GM13977 (cell line): ENCODE data around the gene POLE3.
"Not testable (repeated sequence)": the region's sequence is repeated elsewhere in the genome, so short reads cannot be mapped to it uniquely, and the experiment has no call there.

Experiments
- DNase-seq: peaks from one replicate; pipeline ENCODE4 v3.0.0; 2012; ENCODE audit warnings: low spot score
- CTCF ChIP-seq: IDR thresholded peaks from 2 replicates; pipeline ENCODE4 v1.5.1; 2012; ENCODE audit warnings: mild to moderate bottlenecking, control low read depth; ENCODE audit not compliant: insufficient read depth; ENCODE audit errors: extremely low read depth, missing control alignments
- in situ Hi-C: fragments of 300-500 bp; cut with MboI; formaldehyde crosslinking; loops from one replicate; pipeline ENCODE4 v1.12.0; 2022; ENCODE audit warnings: low sequenced_read_pairs, low pct_unique_long_range_greater_than_20kb, mixed read lengths, inconsistent platforms; ENCODE audit not compliant: unreplicated experiment

The POLE3 gene

GRCh38 chr9:113386571-113387393, 23.7 kb downstream of the POLE3 start:
- TF ChIP-seq CTCF, result no peak
- in situ Hi-C loops, result no loop called here
- no peak for DNase-seq

- in situ Hi-C loops, result no loop called here
- no peak for TF ChIP-seq CTCF
- DNase-seq, result no peak
These were observed 28.5 kb downstream of the POLE3 start for GRCh38 chr9:113381909-113382411.

- in situ Hi-C loops, DNase-seq: not testable (repeated sequence)
These were observed 29.0 kb downstream of the POLE3 start for GRCh38 chr9:113381441-113381840.

- DNase-seq, result peak; percentile 67
- TF ChIP-seq CTCF, result no peak
- in situ Hi-C loops, result no loop called here
These were observed 29.6 kb downstream of the POLE3 start for GRCh38 chr9:113380869-113381378.

- DNase-seq, in situ Hi-C loops: not testable (repeated sequence)
These were observed 30.7 kb downstream of the POLE3 start for GRCh38 chr9:113379829-113380210.

GRCh38 chr9:113379094-113379828, 31.2 kb downstream of the POLE3 start:
- in situ Hi-C loops, DNase-seq: not testable (repeated sequence)

GRCh38 chr9:113376634-113377567, 33.6 kb downstream of the POLE3 start, which contains the start of gene HDHD3:
Gene HDHD3 (minus strand): TSS chr9:113376986. CDS start chr9:113374354, 2,632 bp downstream.
- peak; percentile 92 for DNase-seq
- no peak for TF ChIP-seq CTCF
- in situ Hi-C loops, result no loop called here
